Left renal pelvis (tissue), 4 donors: ENCODE results near the gene UNC79. TPM values are rescaled to one million over a fixed set of nuclear protein-coding genes. Genes with fewer than 3 reads are reported as not detected.

Experiments
- DNase-seq, 4 donors: peaks; one replicate each; pipeline ENCODE4 v3.0.0-alpha.2; 2013; ENCODE audit warnings: low read depth in 4 of 4, low spot score in 3 of 4
- polyA plus RNA-seq, 4 donors: library from polyadenylated mRNA; unstranded; fragments of 120-200 nt; gene quantifications; one replicate each; pipeline ENCODE4 v1.2.1, GENCODE V29; 2013; ENCODE audit not compliant: insufficient read length in 4 of 4

The UNC79 gene
- polyA plus RNA-seq, 4 donors: 0.38 to 1.1 (median 0.89) TPM

GRCh38 chr14:93648440-93649168, 217.9 kb downstream of the UNC79 start:
- no peak for DNase-seq

- no peak for DNase-seq
Measured at GRCh38 chr14:93654599-93654998, 223.9 kb downstream of the UNC79 start.

- DNase-seq: peak; percentile 47 to 71 (median 58)
Measured at GRCh38 chr14:93655078-93655750, 224.5 kb downstream of the UNC79 start.

GRCh38 chr14:93657875-93658274, 227.1 kb downstream of the UNC79 start:
- no peak for DNase-seq

- no peak for DNase-seq
Measured at GRCh38 chr14:93663317-93663716, 232.6 kb downstream of the UNC79 start.

- no peak for DNase-seq
Measured at GRCh38 chr14:93665169-93665568, 234.4 kb downstream of the UNC79 start.

GRCh38 chr14:93669632-93670031, 238.9 kb downstream of the UNC79 start:
- no peak for DNase-seq

GRCh38 chr14:93674343-93674742, 243.6 kb downstream of the UNC79 start:
- no peak for DNase-seq

GRCh38 chr14:93675651-93676050, 244.9 kb downstream of the UNC79 start:
- DNase-seq: no peak

- no peak for DNase-seq
Measured at GRCh38 chr14:93676416-93676958, 245.7 kb downstream of the UNC79 start.

- DNase-seq: no peak
Measured at GRCh38 chr14:93682459-93682858, 251.7 kb downstream of the UNC79 start.

- no peak for DNase-seq
Measured at GRCh38 chr14:93683226-93683625, 252.5 kb downstream of the UNC79 start.

- no peak for DNase-seq
Measured at GRCh38 chr14:93685121-93685895, 254.6 kb downstream of the UNC79 start.

GRCh38 chr14:93686268-93686667, 255.5 kb downstream of the UNC79 start:
- no peak for DNase-seq

- no peak for DNase-seq
Measured at GRCh38 chr14:93688239-93688666, 257.5 kb downstream of the UNC79 start.

- DNase-seq: no peak
Measured at GRCh38 chr14:93688820-93689219, 258.1 kb downstream of the UNC79 start.

GRCh38 chr14:93690146-93690545, 259.4 kb downstream of the UNC79 start:
- no peak for DNase-seq

- no peak for DNase-seq
Measured at GRCh38 chr14:93691042-93691780, 260.5 kb downstream of the UNC79 start.

GRCh38 chr14:93693914-93694313, 263.2 kb downstream of the UNC79 start:
- no peak for DNase-seq

- DNase-seq: no peak
Measured at GRCh38 chr14:93700928-93701327, 270.2 kb downstream of the UNC79 start.
